Prostate gland (tissue), 2 donors: ENCODE results near the gene ACKR3. TPM values are rescaled to one million over a fixed set of nuclear protein-coding genes. Genes with fewer than 3 reads are reported as not detected.

Source experiments
- DNase-seq: peaks from one replicate; pipeline ENCODE4 v3.0.0-alpha.2; 2019; ENCODE audit warnings: low spot score
- H3K27ac ChIP-seq, 2 donors: fragments of 200-600 bp; sonication (generic); 2 replicates each; pipeline ENCODE4 v1.5.1; 2017 to 2019
- H3K27me3 ChIP-seq: fragments of 200-600 bp; sonication (generic); replicated peaks from 2 replicates; pipeline ENCODE4 v1.5.1; 2019; ENCODE audit not compliant: insufficient read depth
- H3K36me3 ChIP-seq, 2 donors: fragments of 200-600 bp; sonication (generic); 1 replicate in 1 of 2; 2 replicates in 1 of 2; pipeline versions ENCODE4 v1.5.1 to v1.8.1; 2017 to 2019
- H3K4me1 ChIP-seq: fragments of 200-600 bp; sonication (generic); replicated peaks from 2 replicates; pipeline ENCODE4 v1.5.1; 2019
- H3K4me3 ChIP-seq, 2 donors: fragments of 200-600 bp; sonication (generic); 2 replicates each; pipeline ENCODE4 v1.5.1; 2017 to 2019
- H3K9me3 ChIP-seq: fragments of 200-600 bp; sonication (generic); 2 replicates; pipeline ENCODE4 v1.5.1; 2017
- CTCF ChIP-seq, 4 experiments: fragments of 200-600 bp in 2 of 4; fragments of 450-650 bp in 2 of 4; sonication (generic) in 2 of 4; IDR thresholded peaks; 1 replicate in 3 of 4; 2 replicates in 1 of 4; pipeline ENCODE4 v1.5.1; 2016 to 2019; ENCODE audit warnings: antibody characterized with exemption in 4 of 4, mild to moderate bottlenecking in 2 of 4, moderate library complexity in 2 of 4
- POLR2A ChIP-seq: fragments of 450-650 bp; IDR thresholded peaks from one replicate; pipeline ENCODE4 v1.6.1; 2016; ENCODE audit warnings: antibody characterized with exemption, mild to moderate bottlenecking
- POLR2AphosphoS5 ChIP-seq: sonication (generic); formaldehyde crosslinking; IDR thresholded peaks from one replicate; pipeline ENCODE4 v1.6.1; 2017; ENCODE audit warnings: antibody characterized with exemption
- WGBS: methylation state at CpG from one replicate; pipeline ENCODE4 v1.1.5; 2018; 5-methylcytosine and 5-hydroxymethylcytosine counted together
- intact Hi-C: fragments of 100-400 bp; cut with DNase I; formaldehyde crosslinking; loops from one replicate; pipeline ENCODE4 v1.14.2; 2022
- total RNA-seq, 2 donors: library from RNA; depleted of rRNA; stranded (reverse); fragments of >200 nt; gene quantifications; one replicate each; pipeline ENCODE4 v1.1.0, GENCODE V29; 2016

The ACKR3 gene
- total RNA-seq, 2 donors from 2014 or later = 2.1 to 19.2 TPM

GRCh38 chr2:236562434-236562833, 7.2 kb upstream of the ACKR3 start:
- Histone ChIP-seq H3K27ac (no peak overlapping the region), H3K4me1 (no peaks in the 10 kb centered on the region), H3K9me3 (no peaks in the 10 kb centered on the region), H3K4me3 (no peak overlapping the region), H3K27me3 (peaks cover under 1% of the 10 kb centered on the region), H3K36me3 (no peaks in the 10 kb centered on the region)
- 76% methylated on average over 5 of the region's 5 CpGs for WGBS
- no peak for DNase-seq
- intact Hi-C loops = no loop called here
- TF ChIP-seq POLR2A (no peak), CTCF (IDR thresholded peaks at IDR 0.05) (peak in 3 of 4 experiments; percentile 25 to 41 (median 27)), POLR2AphosphoS5 (no peak)

- TF ChIP-seq CTCF (IDR thresholded peaks at IDR 0.05) (no peak), POLR2AphosphoS5 (no peak), POLR2A (no peak)
- DNase-seq = no peak
- Histone ChIP-seq H3K27me3 (peaks cover 2% of the 10 kb centered on the region), H3K36me3 (no peaks in the 10 kb centered on the region), H3K4me1 (no peaks in the 10 kb centered on the region), H3K27ac (no peak overlapping the region), H3K4me3 (no peak overlapping the region), H3K9me3 (no peaks in the 10 kb centered on the region)
- WGBS = 97% methylated on average over 4 of the region's 4 CpGs
- intact Hi-C loops = no loop called here
These were observed 5.7 kb upstream of the ACKR3 start for GRCh38 chr2:236563953-236564352.

GRCh38 chr2:236565212-236565611, 4.4 kb upstream of the ACKR3 start:
- Histone ChIP-seq H3K27me3 (peaks cover 2% of the 10 kb centered on the region), H3K36me3 (no peaks in the 10 kb centered on the region), H3K27ac (no peak overlapping the region), H3K9me3 (no peaks in the 10 kb centered on the region), H3K4me1 (no peaks in the 10 kb centered on the region), H3K4me3 (no peak overlapping the region)
- no peak for DNase-seq
- 77% methylated on average over 3 of the region's 3 CpGs for WGBS
- intact Hi-C loops = loop anchor here (5.0 kb wide), 2 partner anchors 53 to 462 kb away; no protein-coding TSS in a partner anchor
- TF ChIP-seq POLR2A (no peak), POLR2AphosphoS5 (no peak), CTCF (IDR thresholded peaks at IDR 0.05) (no peak)

- 98% methylated on average over 17 of the region's 17 CpGs for WGBS
- intact Hi-C loops = loop anchor here (5.0 kb wide), 2 partner anchors 54 to 461 kb away; no protein-coding TSS in a partner anchor
- DNase-seq = no peak
- H3K27me3 ChIP-seq = peaks cover 2% of the 10 kb centered on the region
- no peak overlapping the region for H3K27ac ChIP-seq
- no peaks in the 10 kb centered on the region for H3K9me3 ChIP-seq
- H3K36me3 ChIP-seq = no peaks in the 10 kb centered on the region
- no peak overlapping the region for H3K4me3 ChIP-seq
- H3K4me1 ChIP-seq = no peaks in the 10 kb centered on the region
- no peak for TF ChIP-seq CTCF (IDR thresholded peaks at IDR 0.05)
- TF ChIP-seq POLR2AphosphoS5 = no peak
- TF ChIP-seq POLR2A = no peak
These were observed 3.7 kb upstream of the ACKR3 start for GRCh38 chr2:236565879-236566402.

- intact Hi-C loops = loop anchor here (5.0 kb wide), 2 partner anchors 54 to 461 kb away; no protein-coding TSS in a partner anchor
- 94% methylated on average over 6 of the region's 6 CpGs for WGBS
- Histone ChIP-seq H3K27ac (no peak overlapping the region), H3K27me3 (peaks cover 2% of the 10 kb centered on the region), H3K9me3 (no peaks in the 10 kb centered on the region), H3K36me3 (no peaks in the 10 kb centered on the region), H3K4me1 (no peaks in the 10 kb centered on the region), H3K4me3 (no peak overlapping the region)
- no peak for TF ChIP-seq CTCF (IDR thresholded peaks at IDR 0.05)
- no peak for TF ChIP-seq POLR2AphosphoS5
- no peak for TF ChIP-seq POLR2A
- no peak for DNase-seq
These were observed 3.0 kb upstream of the ACKR3 start for GRCh38 chr2:236566596-236566995.
